H1 (cell line): ENCODE measurements around the gene POPDC3. TPM values are rescaled to one million over a fixed set of nuclear protein-coding genes. Genes with fewer than 3 reads are reported as not detected.

Experiments used
- CTCF ChIA-PET: fragments of 300-600 bp; sonication (Branson Sonifier 250); formaldehyde crosslinking; loops from one replicate; lab custom pipeline; 2021; ENCODE audit not compliant: partially characterized antibody; lab: Charles Lee
- POLR2A ChIA-PET: fragments of 300-600 bp; sonication (Branson Sonifier 250); formaldehyde crosslinking; loops from one replicate; lab custom pipeline; 2021; ENCODE audit warnings: inconsistent platforms; ENCODE audit not compliant: partially characterized antibody; lab: Charles Lee
- DNase-seq, 2 experiments: peaks; one replicate each; pipeline versions ENCODE4 v3.0.0 to v3.0.0-alpha.2; 2010 to 2022; ENCODE audit warnings: low spot score in 2 of 2, low read depth in 1 of 2, mixed read lengths in 1 of 2
- FAIRE-seq: peaks from 2 replicates; lab custom pipeline; 2011; peaks lifted over from hg19 to GRCh38; lab: Jason Lieb, UNC
- H2AFZ ChIP-seq: 2 replicates; pipeline ENCODE4 v1.8.1; 2012; ENCODE audit warnings: low read length, inconsistent platforms
- H2AK5ac ChIP-seq: 2 replicates; pipeline ENCODE4 v1.6.1; 2013; ENCODE audit warnings: low read depth, low read length
- H2BK120ac ChIP-seq: replicated peaks from 2 replicates; pipeline ENCODE3; 2013; ENCODE audit warnings: low read depth, low read length, inconsistent platforms
- H2BK12ac ChIP-seq: 2 replicates; pipeline ENCODE4 v1.6.1; 2013; ENCODE audit warnings: low read depth, low read length
- H2BK15ac ChIP-seq: 2 replicates; pipeline ENCODE4 v1.6.1; 2013; ENCODE audit warnings: low read length
- H2BK20ac ChIP-seq: 2 replicates; pipeline ENCODE4 v1.6.1; 2013; ENCODE audit warnings: low read length
- H2BK5ac ChIP-seq: 2 replicates; pipeline ENCODE4 v1.6.1; 2013; ENCODE audit warnings: low read depth, low read length
- H3K14ac ChIP-seq: 2 replicates; pipeline ENCODE4 v1.6.1; 2013; ENCODE audit warnings: inconsistent platforms; ENCODE audit not compliant: insufficient read length
- H3K18ac ChIP-seq: 2 replicates; pipeline ENCODE4 v1.6.1; 2013; ENCODE audit warnings: low read length; ENCODE audit errors: extremely low read depth
- H3K23ac ChIP-seq: 2 replicates; pipeline ENCODE4 v1.6.1; 2013; ENCODE audit warnings: inconsistent platforms; ENCODE audit not compliant: insufficient read length
- H3K23me2 ChIP-seq: 2 replicates; pipeline ENCODE4 v1.6.1; 2013; ENCODE audit warnings: low read depth, low read length
- H3K27ac ChIP-seq: 2 replicates; pipeline ENCODE4 v1.6.1; 2011; ENCODE audit warnings: low read depth, low read length, inconsistent platforms
- H3K27me3 ChIP-seq, 4 experiments: replicated peaks in 1 of 4; 1 replicate in 1 of 4; 2 replicates in 3 of 4; pipeline versions ENCODE4 v1.6.1 to v1.8.1; 2011 to 2013; ENCODE audit warnings: low read length in 3 of 4, mild to moderate bottlenecking in 3 of 4, inconsistent platforms in 2 of 4, mixed read lengths in 2 of 4, moderate library complexity in 1 of 4; ENCODE audit not compliant: control insufficient read depth in 3 of 4, insufficient read depth in 3 of 4; ENCODE audit errors: extremely low read depth in 1 of 4
- H3K36me3 ChIP-seq, 4 experiments: 2 replicates each; pipeline versions ENCODE4 v1.6.1 to v1.8.1; 2011 to 2013; ENCODE audit warnings: mild to moderate bottlenecking in 4 of 4, low read length in 3 of 4, moderate library complexity in 2 of 4, control low read depth in 1 of 4, inconsistent platforms in 1 of 4; ENCODE audit not compliant: insufficient read depth in 4 of 4, control insufficient read depth in 2 of 4
- H3K4ac ChIP-seq: replicated peaks from 2 replicates; pipeline ENCODE3; 2013; ENCODE audit warnings: low read length, low read depth, mixed read lengths, inconsistent platforms; ENCODE audit not compliant: insufficient read length
- H3K4me1 ChIP-seq, 4 experiments: replicated peaks in 1 of 4; 1 replicate in 1 of 4; 2 replicates in 3 of 4; pipeline versions ENCODE4 v1.6.1 to v1.8.1; 2011 to 2013; ENCODE audit warnings: low read length in 3 of 4, inconsistent platforms in 2 of 4, mixed read lengths in 1 of 4; ENCODE audit not compliant: insufficient read depth in 4 of 4, control insufficient read depth in 3 of 4
- H3K4me2 ChIP-seq, 2 experiments: 2 replicates each; pipeline versions ENCODE4 v1.6.1 to v1.8.1; 2011 to 2013; ENCODE audit warnings: low read depth in 2 of 2, low read length in 2 of 2, control low read depth in 1 of 2, inconsistent platforms in 1 of 2, mild to moderate bottlenecking in 1 of 2; ENCODE audit not compliant: insufficient read depth in 1 of 2
- H3K4me3 ChIP-seq, 4 experiments: fragments of 200-600, 300-600 bp in 1 of 4; sonication (generic), shearing (Covaris generic), sonication (Bioruptor Twin) in 1 of 4; 2 replicates each; pipeline versions ENCODE4 v1.5.1 to v1.8.1; 2011 to 2016; ENCODE audit warnings: low read length in 4 of 4, low read depth in 3 of 4, control low read depth in 2 of 4, inconsistent platforms in 2 of 4, mild to moderate bottlenecking in 2 of 4, mixed read lengths in 1 of 4, moderate library complexity in 1 of 4; ENCODE audit not compliant: insufficient read depth in 2 of 4; ENCODE audit errors: extremely low read depth in 1 of 4
- H3K56ac ChIP-seq: replicated peaks from 2 replicates; pipeline ENCODE3; 2013; ENCODE audit warnings: low read depth, mild to moderate bottlenecking, mixed read lengths, low read length, inconsistent platforms; ENCODE audit not compliant: insufficient read length
- H3K79me1 ChIP-seq: 2 replicates; pipeline ENCODE4 v1.6.1; 2013; ENCODE audit warnings: low read depth, low read length, control low read depth
- H3K79me2 ChIP-seq, 2 experiments: 2 replicates each; pipeline versions ENCODE4 v1.6.1 to v1.8.1; 2012 to 2013; ENCODE audit warnings: low read length in 2 of 2, mild to moderate bottlenecking in 2 of 2, inconsistent platforms in 1 of 2; ENCODE audit not compliant: insufficient read depth in 2 of 2, control insufficient read depth in 1 of 2
- H3K9ac ChIP-seq, 4 experiments: replicated peaks in 1 of 4; 1 replicate in 1 of 4; 2 replicates in 3 of 4; pipeline versions ENCODE4 v1.6.1 to v1.8.1; 2011 to 2013; ENCODE audit warnings: low read depth in 3 of 4, low read length in 3 of 4, control low read depth in 2 of 4, mild to moderate bottlenecking in 2 of 4, moderate library complexity in 2 of 4, inconsistent platforms in 1 of 4; ENCODE audit errors: extremely low read depth in 1 of 4
- H3K9me3 ChIP-seq, 2 experiments: 2 replicates each; pipeline versions ENCODE4 v1.6.1 to v1.8.1; 2012 to 2013; ENCODE audit warnings: mild to moderate bottlenecking in 2 of 2, moderate library complexity in 2 of 2, control low read depth in 1 of 2, inconsistent platforms in 1 of 2, low read depth in 1 of 2, low read length in 1 of 2, mixed read lengths in 1 of 2; ENCODE audit not compliant: insufficient read depth in 2 of 2
- H4K20me1 ChIP-seq, 2 experiments: replicated peaks in 1 of 2; 2 replicates each; pipeline versions ENCODE3 to v1.8.1; 2011 to 2013; ENCODE audit warnings: inconsistent platforms in 2 of 2, low read length in 2 of 2, mild to moderate bottlenecking in 1 of 2; ENCODE audit not compliant: insufficient read depth in 2 of 2, control insufficient read depth in 1 of 2
- H4K5ac ChIP-seq: 2 replicates; pipeline ENCODE4 v1.6.1; 2013; ENCODE audit warnings: low read length, low read depth, mixed read lengths, inconsistent platforms; ENCODE audit not compliant: insufficient read length
- H4K8ac ChIP-seq: 2 replicates; pipeline ENCODE4 v1.8.0; 2013; ENCODE audit warnings: mild to moderate bottlenecking, moderate library complexity, low read length, inconsistent platforms; ENCODE audit not compliant: insufficient read depth; ENCODE audit errors: extremely low read depth
- H4K91ac ChIP-seq: replicated peaks from 2 replicates; pipeline ENCODE3; 2013; ENCODE audit warnings: low read length, mixed read lengths, inconsistent platforms; ENCODE audit not compliant: insufficient read length
- CBX5 ChIP-seq: fragments of 300-800, 300-1000 bp; sonication (generic); IDR thresholded peaks from 2 replicates; pipeline ENCODE4 v1.7.1; 2016; ENCODE audit warnings: antibody characterized with exemption, low read length, low read depth
- CBX8 ChIP-seq: fragments of 300-800, 300-1000 bp; sonication (generic); IDR thresholded peaks from 2 replicates; pipeline ENCODE4 v1.7.1; 2016; ENCODE audit warnings: low read depth, low read length, borderline replicate concordance
- CREB1 ChIP-seq: IDR thresholded peaks from 2 replicates; pipeline ENCODE4 v1.6.1; 2012; ENCODE audit warnings: inconsistent platforms
- CTBP2 ChIP-seq: IDR thresholded peaks from 2 replicates; pipeline ENCODE4 v1.7.0; 2011; ENCODE audit warnings: borderline replicate concordance, mild to moderate bottlenecking, moderate library complexity, mixed read lengths, low read length; ENCODE audit not compliant: insufficient read depth, insufficient read length
- EP300 ChIP-seq, 2 experiments: IDR thresholded peaks; 1 replicate in 1 of 2; 2 replicates in 1 of 2; pipeline ENCODE4 v1.6.1; 2011 to 2012; ENCODE audit warnings: low read depth in 2 of 2, low read length in 2 of 2, mild to moderate bottlenecking in 2 of 2, borderline replicate concordance in 1 of 2, inconsistent platforms in 1 of 2, moderate library complexity in 1 of 2
- FOSL1 ChIP-seq: IDR thresholded peaks from 2 replicates; pipeline ENCODE4 v1.6.1; 2011; ENCODE audit warnings: mild to moderate bottlenecking, low read depth, low read length, moderate library complexity; ENCODE audit not compliant: insufficient read depth
- HDAC6 ChIP-seq: IDR thresholded peaks from one replicate; pipeline ENCODE4 v1.7.1; 2012; ENCODE audit warnings: low read depth, mild to moderate bottlenecking, inconsistent platforms, low read length, moderate library complexity
- MAFK ChIP-seq: IDR thresholded peaks from 2 replicates; pipeline ENCODE4 v1.6.1; 2012; ENCODE audit warnings: low read depth, mild to moderate bottlenecking, improper control_type of control experiment, low read length
- POLR2A ChIP-seq, 2 experiments: IDR thresholded peaks; 1 replicate in 1 of 2; 2 replicates in 1 of 2; pipeline ENCODE4 v1.6.1; 2011; ENCODE audit warnings: low read depth in 2 of 2, low read length in 2 of 2, mild to moderate bottlenecking in 2 of 2; ENCODE audit errors: control extremely low read depth in 1 of 2
- RBBP5 ChIP-seq: IDR thresholded peaks from 2 replicates; pipeline ENCODE4 v1.7.1; 2012; ENCODE audit warnings: low read depth, mild to moderate bottlenecking, inconsistent platforms, low read length, moderate library complexity, borderline replicate concordance
- SAP30 ChIP-seq: fragments of 300-600 bp; sonication (generic); IDR thresholded peaks from 2 replicates; pipeline ENCODE4 v1.7.1; 2012; ENCODE audit warnings: low read length, moderate library complexity, mild to moderate bottlenecking, inconsistent platforms; ENCODE audit not compliant: insufficient read depth, insufficient replicate concordance
- SIX5 ChIP-seq: IDR thresholded peaks from 2 replicates; pipeline ENCODE4 v1.6.1; 2011; ENCODE audit warnings: mild to moderate bottlenecking, low read depth, low read length
- SP2 ChIP-seq: IDR thresholded peaks from 2 replicates; pipeline ENCODE4 v1.6.1; 2012; ENCODE audit warnings: mild to moderate bottlenecking, low read length, inconsistent platforms
- TAF1 ChIP-seq: IDR thresholded peaks from 2 replicates; pipeline ENCODE4 v1.6.1; 2011; ENCODE audit warnings: mild to moderate bottlenecking, low read depth, low read length
- TAF7 ChIP-seq: optimal IDR thresholded peaks from 2 replicates; pipeline ENCODE3; 2011; ENCODE audit warnings: low read depth, mild to moderate bottlenecking, inconsistent platforms, low read length, moderate library complexity, borderline replicate concordance
- WGBS, 2 experiments: shearing (Covaris generic) in 1 of 2; methylation state at CpG; one replicate each; pipeline versions ENCODE4 v1.1.6 to v1.1.7; 2013 to 2015; ENCODE audit warnings: low lambda C conversion rate in 2 of 2, mixed read lengths in 2 of 2, inconsistent platforms in 1 of 2, low coverage in 1 of 2, missing lambda C conversion rate in 1 of 2; ENCODE audit not compliant: insufficient replicate concordance in 2 of 2, insufficient coverage in 1 of 2, insufficient read length in 1 of 2; ENCODE audit errors: extremely low coverage in 1 of 2, missing lambda C conversion rate in 1 of 2; 5-methylcytosine and 5-hydroxymethylcytosine counted together
- polyA plus RNA-seq, 7 experiments: library from polyadenylated mRNA; depleted of rRNA in 3 of 7; stranded (reverse) in 5 of 7; unstranded in 2 of 7; fragments of >200 nt in 5 of 7; fragments of 200-250 nt in 2 of 7; gene quantifications; 1 replicate in 5 of 7; 2 replicates in 1 of 7; 4 replicates in 1 of 7; pipeline versions ENCODE4 v1.2.1 to v1.2.3, GENCODE V29; 2011 to 2013; ENCODE audit warnings: missing spikeins in 2 of 7, mixed read lengths in 2 of 7
- total RNA-seq: library from RNA; stranded (reverse); fragmentation: NEBNext Ultra II Directional; extraction: Animal tissue kit (Norgen Biotek cat#: 25700); gene quantifications from 2 replicates; pipeline ENCODE4 v1.2.1, GENCODE V29; 2021

POPDC3 gene
- total and polyA plus RNA-seq, 2 of the 8 experiments (the other 6 are each of a cell fraction or from before 2014, with no cell fraction given): 3.7 to 6.5 TPM

DNA sequence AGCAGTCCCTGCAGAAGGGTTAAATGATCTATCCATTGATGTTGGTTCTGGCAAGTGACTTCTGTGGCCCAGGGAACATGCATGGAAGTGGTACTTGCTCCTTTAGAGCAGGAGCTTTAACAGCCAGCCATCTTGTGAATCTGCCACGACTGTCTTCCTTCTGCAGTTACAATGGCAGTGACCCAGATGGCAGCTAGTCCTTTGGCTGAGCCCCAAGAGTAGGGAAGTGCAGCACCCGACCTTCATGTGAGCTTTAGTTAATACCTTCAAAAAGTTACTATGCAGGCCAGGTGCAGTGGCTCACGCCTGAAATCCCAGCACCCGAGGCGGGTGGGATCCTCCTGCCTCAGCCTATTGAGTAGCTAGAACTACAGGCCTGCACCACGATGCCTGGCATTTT lies 66.4 kb downstream of the POPDC3 start:
- Histone ChIP-seq H3K79me2 (no peaks in the 10 kb centered on the region), H3K23ac (no peak overlapping the region), H2BK120ac (no peak overlapping the region), H4K91ac (no peak overlapping the region), H3K18ac (no peak overlapping the region), H3K23me2 (no peaks in the 10 kb centered on the region), H3K4me2 (no peak overlapping the region), H3K79me1 (no peaks in the 10 kb centered on the region), H2BK5ac (no peak overlapping the region), H2BK20ac (no peak overlapping the region), H3K9me3 (no peaks in the 10 kb centered on the region), H2BK15ac (no peak overlapping the region), H2BK12ac (no peak overlapping the region), H3K9ac (no peak overlapping the region), H3K14ac (no peak overlapping the region), H2AK5ac (no peak overlapping the region), H3K4ac (no peak overlapping the region), H4K20me1 (no peaks in the 10 kb centered on the region), H3K36me3 (no peaks in the 10 kb centered on the region), H3K27ac (no peak overlapping the region), H3K56ac (no peak overlapping the region), H4K5ac (no peak overlapping the region), H4K8ac (no peak overlapping the region), H3K4me3 (no peak overlapping the region), H3K4me1 (no peaks in the 10 kb centered on the region), H3K27me3 (no peaks in the 10 kb centered on the region), H2AFZ (no peak overlapping the region)
- ChIA-PET POLR2A (no interaction called here), CTCF (interaction anchor here (0.5 to 4.1 kb wide), 11 partner anchors 10 to 246 kb away, joined by 3 to 15 read pairs (median 4); no protein-coding TSS in a partner anchor)
- 87% methylated on average over 6 of the region's 6 CpGs; no CpG with 5 or more reads in 1 of the 2 experiments for WGBS, 2 experiments
- no peak for DNase-seq
- FAIRE-seq: no peak
- TF ChIP-seq CBX5: no peak
- TF ChIP-seq CBX8: no peak
- TF ChIP-seq FOSL1: no peak
- no peak for TF ChIP-seq TAF7
- TF ChIP-seq EP300 (IDR thresholded peaks at IDR 0.05; ENCODE audit: borderline replicate concordance in 1 of 2, low read depth in 2 of 2, low read length in 2 of 2): no peak
- TF ChIP-seq CTBP2: no peak
- TF ChIP-seq SAP30: no peak
- no peak for TF ChIP-seq SIX5
- no peak for TF ChIP-seq SP2
- no peak for TF ChIP-seq RBBP5
- TF ChIP-seq MAFK: no peak
- no peak for TF ChIP-seq HDAC6
- TF ChIP-seq CREB1: no peak
- TF ChIP-seq POLR2A (IDR thresholded peaks at IDR 0.05; ENCODE audit: control extremely low read depth in 1 of 2, low read depth in 2 of 2, low read length in 2 of 2): no peak
- no peak for TF ChIP-seq TAF1
